ENCODE measurements around the gene EHHADH.
"Not testable (repeated sequence)": the region's sequence is repeated elsewhere in the genome, so short reads cannot be mapped to it uniquely, and the experiment has no call there.

EHHADH gene

GRCh38 chr3:185250653-185251052, 3.2 kb downstream of the EHHADH start:
- DNase-seq = no peak

DNA sequence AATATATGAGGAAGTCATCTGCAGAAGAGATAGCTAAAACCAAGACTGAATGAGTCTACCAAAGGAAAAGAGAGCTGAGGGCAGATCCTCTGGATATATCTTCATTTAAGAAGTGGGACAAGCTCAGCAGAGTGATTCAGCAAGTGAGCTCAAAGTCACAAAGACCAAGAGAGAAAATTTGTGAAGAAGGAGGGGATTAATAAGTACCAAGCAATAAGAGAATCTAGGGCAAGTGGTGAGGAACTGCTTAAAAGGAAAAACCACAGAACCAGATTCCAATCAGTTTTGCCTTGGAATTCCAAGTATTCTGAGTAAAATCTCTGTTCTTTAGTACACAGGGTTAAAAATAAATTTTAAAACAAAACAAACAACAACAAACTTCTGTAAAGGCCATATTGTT, 3.6 kb downstream of the EHHADH start:
- DNase-seq = no peak

- DNase-seq = no peak
Measured at GRCh38 chr3:185242642-185243041, 11.2 kb downstream of the EHHADH start.

DNA sequence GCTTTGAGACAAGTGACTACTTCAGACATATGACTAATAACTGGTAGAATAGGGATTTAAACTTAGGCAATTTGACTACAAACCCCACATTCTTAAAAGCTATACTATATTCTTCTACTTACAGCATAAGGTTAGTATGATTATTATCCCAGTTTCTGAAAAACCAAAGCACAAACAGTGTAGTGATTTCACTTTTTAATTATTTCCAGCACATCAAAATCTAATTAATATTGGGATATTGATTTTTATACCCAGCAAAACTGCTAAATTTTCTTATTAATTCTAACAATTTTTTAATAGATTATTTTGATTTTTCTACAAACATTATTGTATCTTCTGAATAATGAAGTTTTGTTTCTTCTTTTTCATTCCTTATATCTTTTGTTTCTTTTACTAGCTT, 16.9 kb downstream of the EHHADH start:
- no peak for DNase-seq

DNA sequence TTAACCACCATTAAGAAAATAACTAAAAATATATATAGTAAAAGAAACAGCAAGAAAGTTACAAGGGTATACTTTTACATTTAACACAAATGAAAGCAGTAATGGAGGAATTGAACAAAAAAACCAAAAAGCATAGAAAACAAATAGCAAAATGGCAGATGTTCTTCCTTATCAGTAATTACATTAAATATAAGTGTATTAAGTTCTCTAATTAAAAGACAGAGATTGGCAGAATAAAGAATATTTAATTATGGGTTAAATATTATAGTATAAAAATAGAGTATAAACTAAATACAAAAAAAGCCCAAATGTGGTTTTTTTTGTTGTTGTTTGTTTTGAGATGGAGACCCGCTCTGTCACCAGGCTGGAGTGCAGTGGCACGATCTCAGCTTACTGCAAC, 20.5 kb downstream of the EHHADH start:
- DNase-seq = no peak

DNA sequence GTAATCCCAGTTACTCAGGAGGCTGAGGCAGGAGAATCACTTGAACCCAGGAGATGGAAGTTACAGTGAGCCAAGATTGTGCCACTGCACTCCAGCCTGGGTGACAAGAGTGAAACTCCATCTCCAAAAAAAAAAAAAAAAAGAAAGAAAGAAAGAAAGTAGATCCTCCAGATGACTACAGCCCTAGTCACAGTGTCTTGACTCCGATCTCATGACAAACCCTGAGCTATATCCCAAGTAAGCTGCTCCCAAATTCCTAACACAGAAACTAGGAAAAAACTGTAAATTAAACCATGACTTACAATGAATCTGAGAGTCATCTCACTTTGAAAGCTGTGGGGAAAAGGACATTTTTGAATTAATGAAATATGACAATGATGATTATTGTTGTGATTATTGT, 27.3 kb downstream of the EHHADH start:
- DNase-seq = not testable (repeated sequence)

GRCh38 chr3:185225523-185225922, 28.3 kb downstream of the EHHADH start:
- DNase-seq = no peak

DNA sequence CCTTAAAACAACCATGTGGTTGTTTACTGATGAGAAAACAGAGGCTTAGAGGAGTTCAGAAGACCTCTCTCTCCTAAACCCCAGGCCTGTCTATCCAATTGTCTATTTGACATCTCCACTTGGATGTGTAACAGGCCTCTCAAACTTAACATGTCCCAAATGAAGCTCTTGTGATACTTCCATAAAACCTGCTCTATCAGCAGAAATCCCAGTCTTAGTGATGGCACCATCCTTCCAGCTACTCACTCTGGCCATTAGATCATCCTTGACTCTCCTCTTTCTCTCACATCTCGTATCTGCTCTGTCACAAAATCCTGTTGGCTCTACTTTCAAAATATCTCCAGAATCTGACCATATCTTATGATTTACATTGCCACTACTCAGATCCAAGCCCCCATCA, 28.8 kb downstream of the EHHADH start:
- no peak for DNase-seq

DNA sequence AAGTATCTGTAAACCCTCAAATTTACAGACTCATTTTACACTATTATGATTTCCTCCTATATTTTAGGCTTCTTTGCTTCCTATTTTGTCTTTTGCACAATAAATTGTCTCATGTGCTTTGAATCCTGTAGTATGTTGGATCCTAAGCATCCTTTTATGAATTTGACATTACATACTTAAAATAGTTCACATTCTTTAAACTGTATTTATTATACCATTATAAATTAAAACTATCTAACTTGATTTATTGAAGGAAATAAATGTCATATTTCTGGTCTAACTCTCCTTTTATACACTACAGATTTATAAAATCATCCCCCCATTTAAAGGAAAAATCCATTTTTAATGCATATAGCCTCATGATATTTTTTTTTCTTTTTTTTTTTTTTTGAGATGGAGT, 32.6 kb downstream of the EHHADH start:
- no peak for DNase-seq

DNA sequence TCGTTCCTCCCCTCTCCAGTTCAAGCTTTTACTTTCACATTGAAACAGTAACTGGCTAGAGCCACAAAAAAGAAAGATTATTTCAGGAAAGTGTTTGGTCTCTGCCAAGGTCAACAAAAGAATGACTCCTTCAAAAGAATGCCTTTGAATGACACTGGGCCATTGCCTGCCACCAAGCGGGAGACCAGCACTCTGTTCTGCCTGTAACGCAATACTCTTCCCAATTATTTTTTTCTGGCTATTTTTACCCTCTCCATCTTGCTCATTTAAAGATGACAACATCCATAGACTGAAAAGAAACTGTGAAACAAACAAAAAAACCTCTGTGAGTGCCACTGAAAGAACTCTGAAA, 37.3 kb downstream of the EHHADH start:
- DNase-seq = no peak

GRCh38 chr3:185215873-185216606, 37.8 kb downstream of the EHHADH start:
- DNase-seq = no peak

- DNase-seq = no peak
Measured at GRCh38 chr3:185212559-185212958, 41.3 kb downstream of the EHHADH start.

- DNase-seq = no peak
Measured at GRCh38 chr3:185212086-185212485, 41.8 kb downstream of the EHHADH start.

- no peak for DNase-seq
Measured at GRCh38 chr3:185210621-185211142, 43.2 kb downstream of the EHHADH start.

- no peak for DNase-seq
Measured at GRCh38 chr3:185208823-185209222, 45.0 kb downstream of the EHHADH start.

- DNase-seq = no peak
Measured at GRCh38 chr3:185207931-185208746, 45.7 kb downstream of the EHHADH start.

DNA sequence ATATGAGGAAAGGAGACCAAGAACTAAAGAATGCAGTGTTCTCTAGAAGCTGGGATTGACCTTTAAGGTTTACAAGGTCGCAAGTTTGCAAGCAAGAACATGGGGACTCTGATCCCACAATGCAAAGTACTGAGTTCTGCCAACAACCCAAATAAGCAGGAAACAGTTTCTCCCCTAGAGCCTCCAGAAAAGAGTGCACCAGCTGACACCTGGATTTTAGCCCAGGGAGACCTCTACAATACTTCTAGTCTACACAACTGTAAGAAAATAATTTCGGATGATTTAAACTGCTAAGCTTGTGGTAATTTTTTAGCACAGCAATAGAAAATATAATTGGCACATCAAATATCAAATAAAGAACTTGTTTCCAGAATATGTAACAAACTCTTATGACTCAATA, 46.4 kb downstream of the EHHADH start:
- no peak for DNase-seq

- no peak for DNase-seq
Measured at GRCh38 chr3:185205865-185206264, 48.0 kb downstream of the EHHADH start.

DNA sequence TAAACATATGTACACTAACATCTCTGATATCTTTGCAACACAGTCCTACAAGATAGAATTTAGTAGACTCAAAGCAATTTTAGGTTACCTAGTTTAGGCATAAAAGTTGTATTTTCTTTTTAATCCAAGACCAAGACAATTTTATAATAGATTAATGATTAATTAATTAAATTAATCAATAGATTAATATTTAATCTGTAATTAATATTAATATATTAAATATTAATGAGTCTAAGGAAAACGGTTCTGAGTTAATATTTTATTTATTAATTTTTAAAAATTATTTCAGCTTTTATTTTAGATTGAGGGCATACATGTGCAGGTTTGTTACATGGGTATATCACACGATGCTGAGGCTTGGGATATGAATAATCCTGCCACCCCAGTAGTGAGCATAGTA, 49.0 kb downstream of the EHHADH start:
- no peak for DNase-seq

GRCh38 chr3:185200639-185201038, 53.2 kb downstream of the EHHADH start:
- no peak for DNase-seq

DNA sequence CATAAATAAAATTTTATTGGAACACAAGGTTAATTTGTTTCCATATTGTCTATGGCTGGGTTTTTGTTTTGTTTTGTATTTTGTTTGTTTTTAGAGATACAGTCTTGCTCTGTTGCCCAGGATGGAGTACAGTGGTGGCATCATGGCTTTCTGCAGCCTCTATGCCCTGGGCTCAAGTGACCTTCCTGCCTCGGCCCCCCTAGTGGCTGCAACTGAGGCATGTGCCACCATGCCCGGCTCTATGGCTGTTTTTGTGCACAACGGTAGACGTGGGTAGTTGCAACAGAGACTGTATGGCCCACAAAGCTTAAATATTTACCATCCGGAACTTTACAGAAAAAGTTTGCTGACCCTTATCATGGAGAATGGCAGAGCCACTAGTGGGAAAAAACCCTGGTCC, 54.2 kb downstream of the EHHADH start:
- DNase-seq = no peak

DNA sequence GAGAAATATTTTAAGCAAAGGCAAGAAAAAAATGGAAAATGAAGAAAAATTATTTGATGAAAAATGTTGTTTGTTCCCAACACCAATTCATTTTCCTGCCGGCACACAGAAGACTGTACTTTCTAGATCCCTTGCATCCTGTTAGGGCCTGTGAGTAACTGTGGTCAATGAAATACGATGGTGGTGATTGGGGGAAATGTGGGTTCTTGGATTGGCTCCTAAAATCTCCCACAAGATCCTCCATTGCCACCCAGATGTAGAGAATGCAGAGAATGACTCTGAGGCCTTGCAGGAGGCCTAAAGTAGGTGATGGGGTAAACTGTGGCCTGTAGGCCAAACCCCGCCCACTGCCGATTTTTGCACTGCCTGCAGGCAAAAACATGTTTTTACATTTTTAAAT, 54.6 kb downstream of the EHHADH start:
- DNase-seq = no peak

DNA sequence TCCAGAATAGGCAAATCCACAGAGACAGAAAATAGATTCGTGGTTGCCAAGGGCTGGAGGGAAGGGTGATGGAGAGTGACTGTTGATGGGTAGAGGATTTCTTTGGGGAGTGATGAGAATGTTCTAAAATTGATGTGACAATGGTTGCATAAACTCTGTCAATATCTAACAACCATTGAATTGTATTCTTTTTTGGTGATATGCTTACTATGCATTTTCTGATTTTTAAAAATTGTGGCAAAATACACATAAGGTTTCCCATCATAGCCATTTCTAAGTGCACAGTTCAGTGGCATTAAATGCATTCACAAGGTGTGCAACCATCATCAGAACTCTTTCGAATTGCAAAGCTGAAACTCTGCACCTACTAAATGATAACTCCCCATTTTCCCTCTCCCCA, 56.8 kb downstream of the EHHADH start:
- no peak for DNase-seq

DNA sequence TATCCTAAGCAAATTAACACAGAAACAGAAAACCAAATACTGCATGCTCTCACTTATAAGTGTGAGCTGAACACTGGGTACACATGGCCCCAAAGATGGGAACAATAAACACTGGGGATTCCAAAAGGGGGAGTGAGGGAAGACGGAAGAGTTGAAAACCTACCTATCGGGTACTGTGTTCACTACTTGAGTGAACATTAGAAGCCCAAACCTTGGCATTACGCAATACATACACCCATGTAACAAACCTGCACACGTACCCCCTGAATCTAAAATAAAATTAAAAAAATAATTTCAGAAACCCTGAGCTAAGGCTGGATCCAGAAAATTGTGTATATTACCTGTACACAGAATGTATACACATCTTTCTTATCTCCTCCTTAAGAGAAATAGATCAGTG, 58.2 kb downstream of the EHHADH start:
- no peak for DNase-seq

Measured in NCI-H187 treated with DMSO at 0.1 percent for 48 hours (cell line).